Measurements from ENCODE around the gene PDS5A.

DNA sequence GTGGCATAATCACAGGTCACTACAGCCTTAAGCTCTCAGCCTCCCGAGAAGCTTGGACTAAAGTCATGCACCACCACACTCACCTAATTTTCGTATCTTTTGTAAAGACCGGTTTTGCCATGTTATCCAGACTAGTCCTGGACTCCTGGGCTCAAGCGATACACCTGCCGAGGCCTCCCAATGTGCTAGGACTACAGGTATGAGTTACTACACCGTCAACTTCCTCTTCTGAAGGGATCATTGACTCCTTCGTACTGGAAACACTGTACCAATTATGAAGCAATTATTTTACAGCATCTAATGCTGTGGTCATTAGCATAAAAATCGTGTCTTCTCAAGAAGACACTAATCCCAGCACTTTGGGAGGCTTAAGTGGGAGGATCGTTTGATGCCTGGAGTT lies 35.2 kb downstream of the PDS5A start:
- TF ChIP-seq POLR2AphosphoS5 (IDR thresholded peaks at IDR 0.05; ENCODE audit: insufficient read depth, low read depth, low read length), result no peak
- TF ChIP-seq POLR2A (IDR thresholded peaks at IDR 0.05; ENCODE audit: low read depth, low read length), result no peak
- TF ChIP-seq, protein P1, sequence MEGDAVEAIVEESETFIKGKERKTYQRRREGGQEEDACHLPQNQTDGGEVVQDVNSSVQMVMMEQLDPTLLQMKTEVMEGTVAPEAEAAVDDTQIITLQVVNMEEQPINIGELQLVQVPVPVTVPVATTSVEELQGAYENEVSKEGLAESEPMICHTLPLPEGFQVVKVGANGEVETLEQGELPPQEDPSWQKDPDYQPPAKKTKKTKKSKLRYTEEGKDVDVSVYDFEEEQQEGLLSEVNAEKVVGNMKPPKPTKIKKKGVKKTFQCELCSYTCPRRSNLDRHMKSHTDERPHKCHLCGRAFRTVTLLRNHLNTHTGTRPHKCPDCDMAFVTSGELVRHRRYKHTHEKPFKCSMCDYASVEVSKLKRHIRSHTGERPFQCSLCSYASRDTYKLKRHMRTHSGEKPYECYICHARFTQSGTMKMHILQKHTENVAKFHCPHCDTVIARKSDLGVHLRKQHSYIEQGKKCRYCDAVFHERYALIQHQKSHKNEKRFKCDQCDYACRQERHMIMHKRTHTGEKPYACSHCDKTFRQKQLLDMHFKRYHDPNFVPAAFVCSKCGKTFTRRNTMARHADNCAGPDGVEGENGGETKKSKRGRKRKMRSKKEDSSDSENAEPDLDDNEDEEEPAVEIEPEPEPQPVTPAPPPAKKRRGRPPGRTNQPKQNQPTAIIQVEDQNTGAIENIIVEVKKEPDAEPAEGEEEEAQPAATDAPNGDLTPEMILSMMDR (IDR thresholded peaks at IDR 0.05; ENCODE audit: extremely low read depth in 1 of 2, insufficient read depth in 1 of 2, low read depth in 1 of 2, low read length in 2 of 2), result no peak
- TF ChIP-seq, protein P2, sequence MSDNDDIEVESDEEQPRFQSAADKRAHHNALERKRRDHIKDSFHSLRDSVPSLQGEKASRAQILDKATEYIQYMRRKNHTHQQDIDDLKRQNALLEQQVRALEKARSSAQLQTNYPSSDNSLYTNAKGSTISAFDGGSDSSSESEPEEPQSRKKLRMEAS (IDR thresholded peaks at IDR 0.05; ENCODE audit: insufficient read depth, insufficient read length), result no peak
- TF ChIP-seq GATA2 (IDR thresholded peaks at IDR 0.05; ENCODE audit: insufficient read depth, insufficient read length, low read depth, low read length), result no peak
